ENCODE results near the gene FOXN3.
A peak's percentile ranks its signal among the peaks of the same experiment; 100 is the strongest.
"Not testable (repeated sequence)": the region's sequence is repeated elsewhere in the genome, so short reads cannot be mapped to it uniquely, and the experiment has no call there.

FOXN3 gene

GRCh38 chr14:89304561-89304960 lies 112.5 kb downstream of the FOXN3 start:
- no peak for TF ChIP-seq POLR2A (IDR thresholded peaks at IDR 0.05; ENCODE audit: low read length)
- TF ChIP-seq GATA1 (IDR thresholded peaks at IDR 0.05; ENCODE audit: low read depth, low read length): no peak
- DNase-seq: no peak

DNA sequence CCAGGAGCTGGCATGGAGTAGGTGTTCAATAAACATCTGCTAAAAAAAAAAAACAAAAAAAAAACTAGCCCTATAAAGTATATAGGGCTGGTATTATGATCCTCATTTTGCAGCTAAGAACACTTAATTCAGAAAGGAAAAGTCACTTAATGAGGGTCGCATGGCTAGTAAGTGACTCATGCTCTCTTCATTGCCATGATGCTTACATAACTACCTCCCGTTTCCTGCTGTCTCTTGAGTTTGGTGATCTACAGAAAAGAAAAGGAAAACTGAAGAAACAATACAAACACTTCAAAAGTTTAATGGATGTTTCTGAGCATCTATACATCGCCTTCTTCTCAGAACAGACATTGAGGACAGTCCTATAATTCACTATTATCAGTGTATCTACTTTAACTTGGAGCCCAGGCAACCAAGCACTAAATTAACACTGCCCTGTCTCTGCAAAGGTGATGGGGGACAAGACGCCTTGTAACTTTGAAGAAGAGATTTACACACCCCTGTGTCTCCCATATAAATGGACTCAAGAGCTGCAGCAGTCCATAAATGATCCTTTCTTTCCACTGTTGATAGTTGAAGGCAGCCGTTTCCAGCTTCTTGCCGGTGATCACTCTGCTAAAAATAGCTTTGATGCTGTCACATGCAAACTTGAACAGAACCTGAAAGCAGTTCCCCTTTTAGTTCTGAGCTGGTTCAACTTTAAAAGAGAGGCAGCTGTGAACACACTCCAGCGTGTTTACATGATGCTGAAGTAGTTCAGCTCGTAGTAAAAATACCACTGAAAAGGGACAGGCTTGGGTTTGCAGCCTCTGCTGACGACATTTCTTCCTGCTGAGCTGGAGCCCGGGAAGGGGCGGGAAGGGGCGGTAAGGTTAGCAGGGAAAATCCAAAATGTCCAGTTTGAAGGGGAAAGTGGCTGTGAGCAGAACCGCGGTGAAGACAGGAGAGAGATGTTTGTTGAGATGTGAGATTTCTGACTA lies 113.3 kb downstream of the FOXN3 start:
- TF ChIP-seq GATA1 (IDR thresholded peaks at IDR 0.05; ENCODE audit: low read depth, low read length) (no peak), POLR2A (IDR thresholded peaks at IDR 0.05; ENCODE audit: low read length) (no peak)
- peak; percentile 8 to 14 for DNase-seq

DNA sequence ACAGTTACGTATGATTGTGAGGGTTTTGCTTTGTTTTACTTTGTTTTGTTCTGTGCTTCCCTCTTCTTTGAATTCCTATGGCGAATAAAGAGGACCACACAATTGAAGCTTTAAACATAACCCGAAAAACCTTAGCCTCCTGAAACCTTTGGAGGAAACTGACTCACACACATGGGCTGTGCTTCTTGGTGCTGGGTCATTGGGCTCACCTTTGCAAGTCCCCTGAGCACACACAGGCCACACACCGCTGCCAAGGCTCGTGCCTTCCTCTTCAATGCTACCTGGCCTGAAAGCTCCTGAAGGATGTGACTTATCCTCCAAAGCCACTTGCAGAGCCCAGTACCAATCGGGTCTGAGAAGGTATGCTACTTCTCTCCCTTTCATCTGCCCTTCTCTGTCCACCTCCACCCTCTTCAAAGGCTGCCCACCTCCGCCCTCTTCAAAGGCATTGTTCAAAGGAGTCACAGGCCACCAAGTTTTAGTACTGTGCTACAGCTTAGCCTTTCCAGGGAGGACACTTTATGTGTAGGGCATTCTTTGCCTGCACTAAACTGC lies 114.6 kb downstream of the FOXN3 start:
- no peak for TF ChIP-seq GATA1 (IDR thresholded peaks at IDR 0.05; ENCODE audit: low read depth, low read length)
- TF ChIP-seq POLR2A (IDR thresholded peaks at IDR 0.05; ENCODE audit: low read length): no peak
- DNase-seq: no peak

- DNase-seq: no peak
- no peak for TF ChIP-seq POLR2A (IDR thresholded peaks at IDR 0.05; ENCODE audit: low read length)
- no peak for TF ChIP-seq GATA1 (IDR thresholded peaks at IDR 0.05; ENCODE audit: low read depth, low read length)
Measured at GRCh38 chr14:89299587-89299986, 117.4 kb downstream of the FOXN3 start.

DNA sequence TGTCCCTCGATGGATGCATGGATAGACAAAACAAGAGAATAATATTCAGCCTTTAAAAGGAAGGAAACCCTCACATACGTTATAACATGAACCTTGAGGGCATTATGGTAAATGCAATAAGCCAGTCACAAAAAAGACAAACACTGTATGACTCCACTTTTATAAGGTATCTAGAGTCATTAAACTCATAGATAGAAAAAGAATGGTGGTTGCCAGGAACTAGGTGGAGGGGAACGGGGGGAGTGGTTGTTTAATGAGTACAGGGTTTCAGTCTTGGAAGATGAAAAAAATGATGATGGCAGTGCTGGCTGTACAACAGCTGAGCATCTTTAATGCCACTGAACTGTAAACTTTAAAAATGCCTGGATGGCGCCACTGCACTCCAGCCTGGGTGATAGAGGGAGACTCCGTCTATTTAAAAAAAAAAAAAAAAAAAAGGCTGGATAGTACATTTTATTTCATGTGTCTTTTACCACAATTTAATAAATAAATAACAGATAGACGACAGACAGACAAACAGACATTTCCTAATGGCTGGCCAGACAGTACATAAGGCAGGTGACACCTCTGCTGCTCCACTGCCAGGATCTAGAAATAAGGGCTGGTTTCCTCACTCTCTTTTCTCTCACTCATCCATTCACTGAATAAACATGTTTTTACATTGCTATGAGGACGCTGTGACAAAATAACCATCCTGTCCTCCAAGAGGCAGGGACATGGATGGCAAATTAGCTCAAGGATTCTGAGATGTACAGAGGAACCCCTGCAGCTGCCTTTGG lies 118.8 kb downstream of the FOXN3 start:
- no peak for TF ChIP-seq GATA1 (IDR thresholded peaks at IDR 0.05; ENCODE audit: low read depth, low read length)
- no peak for TF ChIP-seq POLR2A (IDR thresholded peaks at IDR 0.05; ENCODE audit: low read length)

GRCh38 chr14:89296281-89296745 lies 120.7 kb downstream of the FOXN3 start:
- TF ChIP-seq POLR2A (IDR thresholded peaks at IDR 0.05; ENCODE audit: low read length) (no peak), GATA1 (IDR thresholded peaks at IDR 0.05; ENCODE audit: low read depth, low read length) (no peak)
- DNase-seq: no peak

More for the DNA sequence above, 118.8 kb downstream of the FOXN3 start:
- no peak for DNase-seq

GRCh38 chr14:89294872-89295271 lies 122.2 kb downstream of the FOXN3 start:
- TF ChIP-seq POLR2A (IDR thresholded peaks at IDR 0.05; ENCODE audit: low read length) (no peak), GATA1 (IDR thresholded peaks at IDR 0.05; ENCODE audit: low read depth, low read length) (no peak)
- DNase-seq: no peak

GRCh38 chr14:89294469-89294868 lies 122.6 kb downstream of the FOXN3 start:
- DNase-seq: not testable (repeated sequence)

GRCh38 chr14:89294060-89294459 lies 123.0 kb downstream of the FOXN3 start:
- no peak for DNase-seq
- TF ChIP-seq POLR2A (IDR thresholded peaks at IDR 0.05; ENCODE audit: low read length) (no peak), GATA1 (IDR thresholded peaks at IDR 0.05; ENCODE audit: low read depth, low read length) (no peak)

DNA sequence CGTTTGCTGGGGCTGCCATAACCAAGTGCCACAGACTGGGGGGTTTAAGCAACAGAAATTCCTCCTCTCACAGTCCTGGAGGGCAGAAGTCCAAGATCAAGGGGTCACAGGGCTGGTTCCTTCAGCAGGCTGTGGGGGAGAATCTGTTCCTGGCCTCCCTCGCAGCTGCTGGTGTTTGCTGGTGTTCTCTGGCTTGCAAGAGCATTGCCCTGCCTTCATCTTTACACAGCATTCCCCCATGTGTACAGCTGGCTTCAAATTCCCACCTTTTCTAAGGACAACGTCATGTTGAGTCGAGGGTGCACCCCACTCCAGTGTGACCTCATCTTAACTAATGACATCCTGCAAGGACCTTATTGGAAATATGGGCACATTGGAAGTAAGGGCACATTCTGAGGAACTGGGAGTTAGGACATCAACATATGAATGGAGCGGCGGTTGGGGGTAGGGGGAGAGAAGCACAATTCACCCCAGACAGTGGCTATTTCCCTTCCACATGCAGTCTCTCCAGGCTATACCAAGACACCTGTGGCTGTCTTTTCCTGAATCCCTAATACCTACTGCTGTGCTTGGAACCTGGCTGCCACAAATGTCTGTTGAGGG lies 123.6 kb downstream of the FOXN3 start:
- TF ChIP-seq POLR2A (IDR thresholded peaks at IDR 0.05; ENCODE audit: low read length): no peak
- TF ChIP-seq GATA1 (IDR thresholded peaks at IDR 0.05; ENCODE audit: low read depth, low read length): no peak
- DNase-seq: no peak

DNA sequence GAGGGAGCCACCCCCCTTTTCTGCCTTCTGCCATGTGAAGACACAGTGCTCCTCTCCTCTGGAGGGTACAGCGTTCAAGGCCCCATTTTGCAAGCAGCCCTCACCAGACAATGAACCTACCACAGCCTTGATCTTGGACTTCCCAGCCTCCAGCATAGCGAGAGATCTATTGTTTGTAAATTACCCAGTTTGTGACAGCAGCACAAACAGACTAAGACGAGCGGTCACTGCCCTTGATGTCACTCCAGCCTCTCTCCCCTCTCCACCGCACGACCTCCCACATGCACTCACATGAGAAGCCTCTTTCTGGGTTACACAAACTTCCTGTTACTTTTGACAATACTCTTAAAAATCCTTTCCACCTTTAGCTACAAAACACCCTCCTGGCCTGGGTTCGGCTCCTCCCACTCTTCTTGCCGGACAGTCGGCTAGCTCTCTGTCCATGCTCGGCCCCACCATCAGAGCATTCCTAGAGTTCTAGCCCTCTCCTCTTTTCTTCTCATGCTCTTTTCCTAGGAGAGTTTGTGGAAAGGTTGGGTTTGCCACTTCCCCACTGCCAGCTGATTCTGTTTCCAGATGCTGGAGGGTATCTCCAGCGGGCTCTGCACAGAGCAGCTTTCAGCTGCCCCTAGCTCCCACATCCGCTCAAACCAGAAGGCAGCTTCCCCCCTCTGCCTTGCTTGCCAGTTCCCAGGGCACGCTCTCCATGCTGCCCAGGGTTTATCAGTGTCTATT lies 124.3 kb downstream of the FOXN3 start:
- no peak for DNase-seq
- TF ChIP-seq GATA1 (IDR thresholded peaks at IDR 0.05; ENCODE audit: low read depth, low read length) (no peak), POLR2A (IDR thresholded peaks at IDR 0.05; ENCODE audit: low read length) (no peak)

GRCh38 chr14:89291351-89291940 lies 125.6 kb downstream of the FOXN3 start:
- DNase-seq: no peak
- TF ChIP-seq POLR2A (IDR thresholded peaks at IDR 0.05; ENCODE audit: low read length) (no peak), GATA1 (IDR thresholded peaks at IDR 0.05; ENCODE audit: low read depth, low read length) (no peak)

DNA sequence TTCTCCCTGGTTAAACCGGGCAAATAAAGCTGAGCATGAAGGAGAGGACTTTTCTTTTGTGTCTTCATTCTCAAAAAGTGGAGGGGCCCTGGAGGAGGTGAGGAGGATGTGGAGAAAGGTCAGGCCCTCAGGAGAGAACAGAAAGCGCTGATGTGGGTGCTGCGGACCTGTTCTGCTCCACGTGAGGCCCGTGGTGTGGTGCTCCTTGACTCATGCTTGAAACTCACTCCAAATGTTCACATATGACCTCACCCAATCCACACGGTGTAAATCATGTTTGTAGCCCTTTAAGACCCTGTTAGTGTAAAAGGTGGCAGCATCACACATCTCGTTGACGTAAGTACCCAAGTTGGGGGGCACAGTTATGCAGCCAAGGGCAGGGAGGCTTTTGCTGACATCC lies 126.2 kb downstream of the FOXN3 start:
- TF ChIP-seq POLR2A (IDR thresholded peaks at IDR 0.05; ENCODE audit: low read length) (no peak), GATA1 (IDR thresholded peaks at IDR 0.05; ENCODE audit: low read depth, low read length) (no peak)
- DNase-seq: no peak

Data from erythroblast (primary cell).